ENCODE measurements around the gene TRAPPC5. TPM values are rescaled to one million over a fixed set of nuclear protein-coding genes. Genes with fewer than 3 reads are reported as not detected.

Gene TRAPPC5
- total RNA-seq, 1 donor from 2014 or later: 75.3 TPM

DNA sequence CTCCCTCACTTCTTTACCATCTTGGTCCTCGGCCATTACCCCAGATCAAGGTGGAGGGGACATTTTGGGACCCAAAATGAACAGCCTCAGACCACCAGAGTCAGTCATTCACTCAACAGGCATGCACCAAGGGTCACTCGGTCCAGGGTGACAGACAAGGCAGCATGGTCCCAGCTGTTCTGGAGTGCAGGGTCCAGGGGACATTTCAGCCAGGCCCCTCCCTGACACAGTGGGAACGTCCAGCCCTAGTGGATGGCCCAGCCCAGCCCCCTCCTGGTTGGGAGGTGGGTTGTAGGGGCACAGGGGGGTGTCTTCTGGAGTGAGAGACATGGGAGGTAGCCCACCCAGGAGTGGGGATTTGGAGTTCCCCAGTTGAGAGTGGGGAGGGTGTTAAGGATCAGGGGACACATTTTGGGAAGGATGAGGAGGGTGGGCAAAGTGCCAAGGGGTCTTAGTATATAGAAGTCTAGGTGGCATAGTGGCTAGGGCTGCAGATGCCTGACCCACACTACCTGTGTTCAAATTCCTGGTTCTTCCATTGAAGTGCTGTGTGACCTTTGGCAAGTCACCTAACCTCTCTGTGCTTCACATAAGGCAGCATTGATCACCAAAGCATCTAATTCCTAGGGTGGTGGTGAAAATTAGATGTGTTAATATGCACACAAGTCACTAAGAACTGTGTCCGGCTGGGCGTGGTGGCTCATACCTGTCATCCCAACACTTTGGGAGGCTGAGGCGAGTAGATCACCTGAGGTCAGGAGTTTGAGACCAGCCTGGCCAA lies 23.8 kb downstream of the TRAPPC5 start:
- Histone ChIP-seq H3K36me3 (no peaks in the 10 kb centered on the region), H3K4me3 (no peak overlapping the region), H3K27me3 (ENCODE audit: low read depth) (peaks cover 9% of the 10 kb centered on the region), H3K9me3 (no peaks in the 10 kb centered on the region), H3K4me1 (peaks cover 19% of the 10 kb centered on the region), H3K27ac (no peak overlapping the region)
- DNase-seq (no peak), ATAC-seq (no peak)
- TF ChIP-seq, protein P1, sequence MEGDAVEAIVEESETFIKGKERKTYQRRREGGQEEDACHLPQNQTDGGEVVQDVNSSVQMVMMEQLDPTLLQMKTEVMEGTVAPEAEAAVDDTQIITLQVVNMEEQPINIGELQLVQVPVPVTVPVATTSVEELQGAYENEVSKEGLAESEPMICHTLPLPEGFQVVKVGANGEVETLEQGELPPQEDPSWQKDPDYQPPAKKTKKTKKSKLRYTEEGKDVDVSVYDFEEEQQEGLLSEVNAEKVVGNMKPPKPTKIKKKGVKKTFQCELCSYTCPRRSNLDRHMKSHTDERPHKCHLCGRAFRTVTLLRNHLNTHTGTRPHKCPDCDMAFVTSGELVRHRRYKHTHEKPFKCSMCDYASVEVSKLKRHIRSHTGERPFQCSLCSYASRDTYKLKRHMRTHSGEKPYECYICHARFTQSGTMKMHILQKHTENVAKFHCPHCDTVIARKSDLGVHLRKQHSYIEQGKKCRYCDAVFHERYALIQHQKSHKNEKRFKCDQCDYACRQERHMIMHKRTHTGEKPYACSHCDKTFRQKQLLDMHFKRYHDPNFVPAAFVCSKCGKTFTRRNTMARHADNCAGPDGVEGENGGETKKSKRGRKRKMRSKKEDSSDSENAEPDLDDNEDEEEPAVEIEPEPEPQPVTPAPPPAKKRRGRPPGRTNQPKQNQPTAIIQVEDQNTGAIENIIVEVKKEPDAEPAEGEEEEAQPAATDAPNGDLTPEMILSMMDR (IDR thresholded peaks at IDR 0.05): no peak
- intact Hi-C loops (cut with DNase I): no loop called here

DNA sequence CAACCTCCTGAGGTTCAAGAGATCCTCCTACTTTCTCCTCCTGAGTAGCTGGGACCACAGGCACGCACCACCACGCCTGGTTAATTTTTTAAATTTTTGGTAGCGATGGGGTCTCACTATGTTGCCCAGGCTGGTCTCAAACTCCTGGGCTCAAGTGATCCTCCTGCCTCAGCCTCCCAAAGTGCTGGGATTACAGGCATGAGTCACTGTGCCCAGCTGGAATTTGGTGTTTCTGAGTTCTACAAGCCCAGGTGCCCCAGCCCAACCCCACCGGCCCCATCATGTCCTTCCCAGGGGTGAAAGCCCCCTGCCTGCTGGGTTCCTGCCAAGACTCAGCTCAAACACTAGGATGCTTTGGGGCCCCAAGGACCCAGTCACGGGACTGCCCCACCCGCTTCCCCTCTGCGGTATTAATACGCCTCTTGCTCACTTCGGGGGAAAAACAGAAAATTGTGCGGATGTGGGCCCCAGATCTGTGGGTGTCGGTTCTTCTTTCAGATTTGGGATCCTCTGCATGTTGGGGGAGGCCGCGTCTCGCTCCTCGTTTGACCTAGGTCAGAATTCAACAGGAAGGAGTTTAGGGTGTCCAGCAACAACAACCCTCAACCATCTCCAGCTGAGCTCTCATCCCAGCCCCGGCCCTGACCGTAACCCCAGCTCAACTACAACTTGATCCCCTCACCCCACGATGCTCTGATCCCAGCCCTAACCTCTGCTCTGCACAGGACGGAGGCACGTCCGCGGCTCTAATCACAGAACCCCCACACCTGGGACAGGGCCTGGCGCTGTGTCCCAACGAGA lies 25.0 kb downstream of the TRAPPC5 start:
- H3K36me3 ChIP-seq: no peaks in the 10 kb centered on the region
- ATAC-seq (peak; percentile 57 to 64), DNase-seq (peak; percentile 72)
- H3K27me3 ChIP-seq (ENCODE audit: low read depth): peaks cover 5% of the 10 kb centered on the region
- intact Hi-C loops (cut with DNase I): no loop called here
- peak overlapping the region; percentile 24 for H3K27ac ChIP-seq
- peaks cover 19% of the 10 kb centered on the region for H3K4me1 ChIP-seq
- TF ChIP-seq, protein P1 (IDR thresholded peaks at IDR 0.05): no peak
- H3K4me3 ChIP-seq: no peak overlapping the region
- H3K9me3 ChIP-seq: no peaks in the 10 kb centered on the region

DNA sequence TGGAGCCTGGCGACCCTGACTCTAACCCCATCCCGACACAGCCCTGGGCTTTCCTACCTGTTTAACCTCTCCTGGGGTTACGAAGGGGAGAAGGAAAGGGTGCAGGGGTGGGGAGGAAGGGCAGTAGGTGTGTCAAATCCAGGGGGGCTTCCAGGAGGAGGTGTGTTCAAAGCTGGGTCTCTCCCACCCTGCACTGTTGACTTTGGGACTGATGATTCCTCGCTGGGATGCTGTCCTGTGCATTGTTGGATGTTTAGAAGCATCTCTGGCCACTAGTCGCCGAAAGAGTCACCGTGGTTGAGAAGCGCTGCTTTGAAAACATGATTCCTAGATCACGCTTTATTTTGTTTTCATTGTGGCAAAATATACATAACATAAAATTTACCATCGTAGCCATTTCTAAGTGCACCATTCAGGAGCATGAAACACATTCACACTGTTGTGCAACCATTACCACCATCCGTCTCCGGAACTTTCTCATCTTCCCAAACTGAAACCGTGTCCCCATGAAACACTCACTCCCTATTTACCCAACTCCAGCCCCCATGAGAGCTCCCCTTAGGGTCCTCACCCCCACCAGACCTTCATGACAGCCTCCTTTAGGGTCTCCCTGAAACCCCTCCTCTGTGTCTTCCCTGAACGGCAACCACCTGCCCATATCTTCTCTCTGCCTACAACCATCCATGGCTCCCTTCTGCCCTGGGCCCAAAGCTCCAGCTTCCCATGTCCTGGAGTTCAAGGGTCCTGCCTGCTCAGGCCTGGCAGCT lies 25.7 kb downstream of the TRAPPC5 start:
- peaks cover 19% of the 10 kb centered on the region for H3K4me1 ChIP-seq
- H3K27me3 ChIP-seq (ENCODE audit: low read depth): no peaks in the 10 kb centered on the region
- H3K36me3 ChIP-seq: no peaks in the 10 kb centered on the region
- H3K9me3 ChIP-seq: no peaks in the 10 kb centered on the region
- ATAC-seq (peak in 1 of 2 donors; percentile 13), DNase-seq (no peak)
- peak overlapping the region; percentile 61 for H3K27ac ChIP-seq
- TF ChIP-seq, protein P1 (IDR thresholded peaks at IDR 0.05): no peak
- no peak overlapping the region for H3K4me3 ChIP-seq
- intact Hi-C loops (cut with DNase I): no loop called here

DNA sequence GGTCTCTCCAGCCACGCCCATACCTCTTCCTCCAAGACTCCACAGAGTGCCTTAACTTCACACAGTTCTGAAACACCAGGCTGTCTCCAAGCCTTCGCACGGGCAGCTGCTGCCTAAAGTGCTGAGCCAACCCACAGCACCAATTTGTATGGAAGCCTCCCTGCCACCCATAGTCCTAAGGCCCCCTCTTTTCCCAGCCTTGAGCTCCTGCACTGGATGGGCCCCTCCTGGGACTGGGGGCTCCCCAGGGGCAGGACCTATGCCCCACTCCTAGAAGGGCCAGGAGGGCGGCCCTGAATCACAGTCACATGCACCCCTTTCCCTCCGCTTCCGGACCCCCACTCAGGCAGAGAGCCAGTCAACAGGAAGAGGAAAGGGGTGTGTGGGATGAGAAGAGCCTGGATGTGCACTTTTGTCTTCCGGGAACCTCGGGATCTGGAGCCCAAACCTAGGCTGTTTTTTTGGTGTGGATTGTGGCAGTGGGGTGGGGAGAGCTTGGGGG lies 26.4 kb downstream of the TRAPPC5 start:
- Histone ChIP-seq H3K36me3 (no peaks in the 10 kb centered on the region), H3K27me3 (ENCODE audit: low read depth) (no peaks in the 10 kb centered on the region), H3K4me1 (peaks cover 19% of the 10 kb centered on the region), H3K4me3 (no peak overlapping the region), H3K9me3 (no peaks in the 10 kb centered on the region), H3K27ac (peak overlapping the region; percentile 61)
- ATAC-seq: no peak
- DNase-seq: no peak
- intact Hi-C loops (cut with DNase I): no loop called here
- TF ChIP-seq, protein P1 (IDR thresholded peaks at IDR 0.05): no peak

DNA sequence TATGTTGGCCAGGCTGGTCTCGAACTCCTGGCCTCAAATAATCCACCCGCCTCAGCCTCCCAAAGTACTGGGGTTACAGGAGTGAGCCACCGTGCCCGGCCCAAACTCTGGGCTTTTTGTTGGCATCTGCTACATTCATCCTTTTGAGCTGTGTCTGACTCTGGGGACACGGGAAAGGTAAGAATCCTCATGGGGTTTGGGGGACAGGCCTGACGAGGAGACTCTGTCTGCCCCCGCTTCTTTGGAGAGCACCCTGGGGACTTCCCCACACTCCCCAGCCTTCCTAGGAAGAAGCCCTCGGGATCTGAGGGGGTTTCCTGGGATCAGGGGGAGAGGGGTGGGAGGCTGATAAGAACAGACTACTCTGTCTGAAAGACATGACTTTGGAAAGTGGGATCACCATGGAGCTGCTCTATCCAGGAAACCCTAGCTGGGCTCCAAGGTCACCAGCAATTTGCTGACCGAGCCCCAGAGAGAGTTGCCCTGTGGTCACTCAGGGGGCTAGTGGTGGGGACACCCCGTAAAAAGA lies 29.4 kb downstream of the TRAPPC5 start:
- Histone ChIP-seq H3K27ac (no peak overlapping the region), H3K4me1 (peaks cover 19% of the 10 kb centered on the region), H3K36me3 (no peaks in the 10 kb centered on the region), H3K27me3 (ENCODE audit: low read depth) (no peaks in the 10 kb centered on the region), H3K4me3 (no peak overlapping the region), H3K9me3 (no peaks in the 10 kb centered on the region)
- intact Hi-C loops (cut with DNase I): no loop called here
- TF ChIP-seq, protein P1 (IDR thresholded peaks at IDR 0.05): no peak
- ATAC-seq (no peak), DNase-seq (no peak)
